ENCODE results near the gene IZUMO2.
"Not testable (repeated sequence)": the region's sequence is repeated elsewhere in the genome, so short reads cannot be mapped to it uniquely, and the experiment has no call there.

IZUMO2 gene

GRCh38 chr19:50133518-50134492, 29.3 kb downstream of the IZUMO2 start:
- DNase-seq = not testable (repeated sequence)

DNA sequence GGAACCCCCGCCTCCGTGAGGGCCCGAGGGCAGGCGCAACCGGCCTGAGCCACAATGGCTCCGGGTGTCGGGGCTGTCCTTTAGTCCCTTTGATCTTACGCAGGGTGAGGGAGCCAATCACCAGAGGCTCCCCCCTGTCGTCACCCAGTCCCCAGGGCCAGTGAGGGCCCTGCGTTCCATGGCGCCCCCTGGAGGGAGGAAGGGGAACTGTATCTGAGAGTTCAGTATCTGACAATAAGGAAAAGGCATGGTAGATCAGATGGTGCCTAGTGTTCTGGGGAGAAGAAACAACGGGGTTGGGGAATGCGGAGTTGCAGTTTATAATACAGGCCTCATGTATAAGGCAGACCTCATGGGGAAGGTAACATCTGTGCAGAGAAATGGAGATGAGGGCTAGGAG, 59.1 kb downstream of the IZUMO2 start:
- not testable (repeated sequence) for DNase-seq

DNA sequence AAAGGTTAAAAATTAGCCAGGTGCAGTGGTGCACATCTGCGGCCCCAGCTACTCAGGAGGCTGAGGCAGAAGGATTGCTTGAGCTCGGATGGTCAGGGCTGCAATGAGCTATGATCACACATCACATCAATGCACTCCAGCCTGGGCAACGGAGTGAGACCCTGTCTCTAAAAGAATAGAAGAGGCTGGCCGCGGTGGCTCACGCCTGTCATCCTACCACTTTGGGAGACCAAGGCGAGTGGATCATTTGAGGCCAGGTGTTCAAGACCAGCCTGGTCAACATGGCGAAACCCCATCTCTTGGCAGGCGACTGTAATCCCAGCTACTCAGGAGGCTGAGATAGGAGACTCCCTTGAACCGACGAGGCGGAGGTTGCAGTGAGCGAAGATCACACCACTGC, 59.7 kb downstream of the IZUMO2 start:
- DNase-seq = not testable (repeated sequence)

Measured in erythroblast (primary cell).